Fibroblast of upper back skin (primary cell): ENCODE measurements around the gene SORCS1.
A peak's percentile ranks its signal among the peaks of the same experiment; 100 is the strongest.

Experiments
- DNase-seq: peaks from one replicate; pipeline ENCODE4 v3.0.0-alpha.2; 2013

Gene SORCS1

DNA sequence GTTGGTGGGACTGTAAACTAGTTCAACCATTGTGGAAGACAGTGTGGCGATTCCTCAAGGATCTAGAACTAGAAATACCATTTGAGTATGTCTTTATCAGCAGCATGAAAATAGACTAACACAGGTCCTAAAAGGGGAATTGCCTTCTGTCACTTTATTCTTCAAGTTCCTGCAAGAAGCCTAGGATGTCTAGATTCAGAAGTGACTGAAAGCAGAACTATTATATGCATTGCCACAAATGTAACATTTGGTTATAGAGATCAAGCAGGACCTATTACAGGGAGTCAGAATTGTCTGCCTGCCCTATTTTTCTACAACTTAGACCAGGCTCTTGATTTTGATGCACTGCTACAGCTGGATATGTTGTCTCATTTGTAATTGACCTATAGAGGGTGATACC, 364.7 kb downstream of the SORCS1 start:
- DNase-seq: no peak

DNA sequence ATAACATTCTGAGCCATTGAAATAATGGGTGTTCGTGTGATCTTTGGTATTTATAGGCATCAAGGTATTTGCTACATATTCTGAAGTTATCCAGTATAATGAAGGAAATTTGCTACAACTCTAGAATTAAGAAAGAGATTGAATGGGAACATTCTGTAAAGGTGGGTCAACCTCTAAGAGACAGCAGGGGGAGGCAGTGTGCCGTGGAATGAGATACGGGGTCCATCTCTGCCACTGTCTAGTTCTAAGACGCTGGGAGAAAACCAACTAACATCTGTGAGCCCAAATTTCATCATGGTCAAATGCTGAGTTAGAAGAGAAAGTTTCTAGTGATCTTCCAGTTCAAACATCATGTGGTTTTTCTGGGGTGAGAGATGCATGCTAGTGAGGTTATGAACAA, 368.9 kb downstream of the SORCS1 start:
- peak; percentile 32 for DNase-seq

DNA sequence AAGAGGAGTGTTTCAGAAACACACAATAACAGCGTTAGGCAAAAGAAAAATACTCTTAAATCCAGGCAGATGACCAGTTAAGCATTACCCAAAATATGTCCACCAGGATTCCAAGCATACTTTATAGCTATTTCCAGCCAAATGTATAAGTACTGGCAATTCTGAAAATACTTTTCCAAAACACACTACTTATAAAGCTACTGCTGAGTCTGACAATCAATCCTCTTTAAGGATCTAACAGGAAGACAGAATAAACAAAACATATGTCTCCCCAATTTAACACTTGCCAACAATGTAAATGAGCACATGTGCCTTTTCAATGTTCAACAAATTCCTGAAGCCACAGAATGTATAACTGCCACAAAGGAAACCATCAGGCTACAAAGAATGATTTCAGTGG, 370.9 kb downstream of the SORCS1 start:
- DNase-seq: peak; percentile 50

DNA sequence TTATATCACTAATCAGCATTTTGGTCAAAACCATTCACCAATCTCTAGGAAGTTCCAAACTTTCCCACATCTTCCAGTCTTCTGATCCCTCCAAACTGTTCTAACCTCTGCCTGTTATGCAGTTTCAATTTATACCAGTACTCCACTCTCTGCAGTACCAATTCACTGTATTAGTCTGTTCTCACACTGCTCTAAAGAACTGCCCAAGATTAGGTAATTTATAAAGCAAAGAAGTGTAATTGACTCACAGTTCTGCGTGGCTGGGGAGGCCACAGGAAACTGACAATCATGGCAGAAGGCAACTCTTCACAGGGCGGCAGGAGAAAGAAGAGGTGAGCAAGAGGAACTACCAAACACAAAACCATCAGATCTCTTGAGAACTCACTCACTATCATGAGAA, 374.9 kb downstream of the SORCS1 start:
- DNase-seq: no peak

DNA sequence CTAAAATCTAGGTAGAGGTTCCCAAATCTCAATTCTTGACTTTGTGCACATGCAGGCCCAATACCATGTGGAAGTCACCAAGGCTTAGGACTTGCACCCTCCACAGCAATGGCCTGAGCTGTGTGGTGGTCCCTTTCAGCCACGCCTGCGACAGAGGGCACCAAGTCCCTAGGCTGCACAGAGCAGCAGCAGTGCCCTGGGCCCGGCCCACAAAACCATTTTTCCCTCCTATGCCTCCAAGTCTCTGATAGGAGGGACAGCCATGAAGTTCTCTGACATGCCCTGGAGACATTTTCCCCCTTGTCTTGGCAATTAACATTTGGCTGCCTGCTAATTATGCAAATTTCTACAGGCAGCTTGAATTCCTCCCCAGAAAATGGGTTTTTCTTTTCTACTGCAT, 375.5 kb downstream of the SORCS1 start:
- DNase-seq: no peak

DNA sequence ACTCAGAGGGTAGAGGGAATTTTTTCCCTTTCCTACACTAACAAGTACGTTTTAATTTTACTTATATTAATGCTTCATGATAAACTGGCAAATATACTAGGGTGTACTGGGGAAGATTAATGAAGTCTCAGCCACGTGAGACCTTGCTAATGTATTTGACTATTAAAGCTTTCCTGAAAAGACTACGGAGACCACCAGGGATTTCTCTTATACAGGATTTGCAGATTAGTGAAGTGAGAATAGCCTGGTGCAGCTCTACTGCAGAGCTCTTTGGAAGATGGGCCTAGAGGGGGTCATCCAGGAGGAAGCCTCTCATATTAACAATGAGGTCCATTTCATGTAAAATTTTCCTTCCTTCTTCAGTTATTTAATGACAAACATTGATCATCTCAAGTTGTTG, 379.0 kb downstream of the SORCS1 start:
- no peak for DNase-seq

DNA sequence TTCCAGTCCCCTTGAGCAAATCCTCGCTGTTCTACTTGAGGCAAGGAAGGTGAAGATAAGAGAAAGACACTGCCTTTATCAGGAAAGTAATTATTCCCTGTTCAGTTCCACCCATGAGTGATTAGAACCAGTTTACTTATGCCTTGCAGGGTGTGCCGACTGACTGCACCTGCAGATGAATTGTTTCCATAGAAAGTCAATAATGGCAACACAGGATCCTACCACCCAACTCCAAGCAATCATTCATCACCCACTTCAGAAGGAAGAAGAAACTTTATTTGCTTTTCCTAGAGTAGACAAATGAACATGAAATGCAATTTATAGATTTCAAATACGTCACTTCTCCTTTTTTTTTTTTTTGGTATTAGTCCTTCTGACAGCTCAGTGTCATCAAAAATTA, 383.9 kb downstream of the SORCS1 start:
- DNase-seq: no peak

DNA sequence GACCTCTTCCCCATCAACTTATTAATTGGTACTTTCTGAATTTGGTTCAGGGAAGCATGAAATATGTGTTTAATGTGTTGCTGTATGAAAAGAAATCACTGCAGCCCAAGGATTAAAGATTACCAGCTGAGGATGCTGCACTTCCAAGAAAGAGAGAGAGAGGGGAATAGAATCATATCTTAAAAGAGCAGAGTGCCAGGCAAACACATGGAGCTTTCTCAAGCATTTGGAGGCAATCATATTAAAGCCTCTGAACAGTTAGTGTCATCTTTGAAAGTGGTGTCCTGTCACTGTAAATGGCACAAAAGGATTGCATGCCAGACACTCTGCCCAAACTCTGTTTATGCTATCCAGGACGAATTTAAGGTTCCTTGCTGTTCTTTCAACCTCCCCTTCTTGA, 386.7 kb downstream of the SORCS1 start:
- DNase-seq: no peak

DNA sequence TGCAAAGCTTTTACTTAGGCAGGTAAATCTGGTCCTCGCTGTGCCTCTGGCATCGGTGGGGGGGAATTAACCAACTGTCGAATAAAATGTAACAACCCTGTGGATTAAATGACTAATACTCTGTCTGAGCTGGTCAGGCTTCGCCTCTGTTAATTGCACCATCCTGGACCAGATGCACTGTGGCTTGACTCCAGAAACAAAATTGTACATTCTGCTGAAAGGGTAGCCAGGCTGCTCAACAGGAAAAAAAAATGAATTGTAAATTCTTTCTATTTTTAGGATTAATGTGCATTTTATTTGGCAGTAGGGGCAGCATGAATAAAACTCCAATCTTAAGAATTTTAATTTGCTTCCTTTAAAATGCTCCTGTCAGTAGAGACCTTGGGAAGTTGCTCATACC, 389.4 kb downstream of the SORCS1 start:
- no peak for DNase-seq

DNA sequence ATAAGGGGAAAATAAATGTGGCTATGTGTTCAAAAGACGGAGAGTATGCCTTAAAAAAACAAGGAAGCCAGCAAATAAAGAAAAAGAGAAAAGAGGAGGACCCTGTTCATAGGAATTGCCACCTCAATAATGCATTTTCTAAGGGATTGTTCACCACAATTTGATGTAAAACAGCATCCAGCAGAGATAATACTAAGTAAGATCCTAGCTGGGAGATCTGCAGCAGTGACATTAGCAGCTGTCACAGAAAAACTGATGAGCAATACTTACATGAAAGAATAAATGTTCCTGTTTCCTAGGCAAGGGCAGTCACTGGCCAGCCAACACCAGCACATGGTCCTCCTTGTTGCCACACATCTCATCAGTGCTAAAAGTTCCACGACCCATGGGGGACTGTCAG, 391.5 kb downstream of the SORCS1 start:
- no peak for DNase-seq

DNA sequence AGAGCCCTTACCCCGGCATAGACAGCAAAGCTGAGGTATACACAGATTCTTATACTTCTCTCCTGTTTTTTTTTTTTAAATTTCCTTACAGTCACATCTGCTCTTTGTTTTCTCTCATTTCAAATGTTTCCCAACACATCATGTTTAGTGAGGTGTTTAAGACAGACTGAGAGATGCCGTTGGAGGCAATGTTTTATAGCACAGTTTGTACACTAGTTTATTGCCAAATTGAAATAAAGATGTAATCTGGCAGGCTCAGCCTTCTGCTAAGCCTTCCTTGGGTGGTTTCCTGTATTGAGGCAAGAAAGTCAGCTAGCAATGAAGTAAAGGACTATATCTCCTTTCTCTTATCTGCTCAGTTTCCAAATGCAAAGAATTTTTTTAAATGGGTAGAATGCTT, 393.4 kb downstream of the SORCS1 start:
- no peak for DNase-seq

DNA sequence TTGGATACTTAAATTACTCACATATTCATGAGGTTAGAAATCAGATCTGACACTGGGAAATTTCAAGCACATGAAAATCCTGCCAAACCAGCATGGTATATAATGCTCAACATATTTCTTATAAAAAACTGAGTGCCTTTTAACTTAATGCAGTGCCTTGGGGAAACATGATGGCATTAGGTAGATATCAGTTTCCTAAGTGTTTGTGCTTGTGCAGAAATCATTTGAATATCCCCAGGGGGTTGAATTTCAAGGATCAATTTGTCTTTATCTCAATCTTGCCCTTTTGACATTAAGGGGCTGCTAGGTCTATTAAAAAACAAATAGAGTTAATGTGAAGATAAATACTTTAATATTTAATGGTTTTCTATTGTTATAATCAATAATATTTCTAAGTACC, 396.3 kb downstream of the SORCS1 start:
- DNase-seq: no peak

DNA sequence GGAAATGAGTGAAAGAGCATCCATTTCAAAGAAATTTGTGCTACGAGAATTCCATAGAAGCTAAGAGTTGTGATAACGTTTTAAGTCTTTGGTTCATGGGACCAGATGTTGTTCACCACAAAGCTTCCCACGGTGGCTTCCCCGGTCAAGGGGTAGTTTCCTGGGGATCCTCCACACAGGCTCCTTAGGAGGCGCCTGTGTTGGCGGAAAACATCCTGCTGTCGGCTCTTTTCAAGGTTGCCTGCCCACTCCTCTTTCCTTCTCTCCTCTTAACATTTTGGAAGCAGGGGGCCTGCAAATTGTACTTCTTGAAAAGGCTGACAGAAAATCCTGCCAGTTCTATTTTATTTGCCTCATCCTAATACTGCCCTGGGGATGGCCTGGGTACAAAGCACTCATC, 398.6 kb downstream of the SORCS1 start:
- DNase-seq: no peak

DNA sequence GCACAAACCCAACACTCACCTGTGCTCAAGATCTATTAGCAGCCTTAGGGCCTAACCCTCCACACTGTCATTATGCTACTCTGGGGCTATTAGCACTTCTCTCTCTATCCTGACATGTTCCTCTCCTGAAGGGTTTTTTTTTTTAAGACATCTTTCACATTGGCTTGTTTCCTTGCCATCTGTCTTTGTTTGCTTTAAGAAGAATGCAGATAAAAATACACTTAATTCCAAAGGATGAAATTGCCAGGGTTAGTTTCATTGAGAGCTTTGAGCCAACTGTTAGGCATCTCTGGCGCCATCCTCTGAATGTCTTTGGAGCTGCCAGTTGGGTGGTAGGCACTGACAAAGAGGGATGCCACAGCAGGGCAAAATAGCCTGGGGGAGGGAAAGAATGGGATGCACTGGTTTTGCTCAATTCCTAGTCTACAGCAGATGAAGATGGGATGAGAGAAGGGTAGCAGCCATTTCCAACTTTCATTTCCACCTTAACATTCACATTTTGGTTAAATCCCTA, 399.2 kb downstream of the SORCS1 start:
- DNase-seq: no peak

DNA sequence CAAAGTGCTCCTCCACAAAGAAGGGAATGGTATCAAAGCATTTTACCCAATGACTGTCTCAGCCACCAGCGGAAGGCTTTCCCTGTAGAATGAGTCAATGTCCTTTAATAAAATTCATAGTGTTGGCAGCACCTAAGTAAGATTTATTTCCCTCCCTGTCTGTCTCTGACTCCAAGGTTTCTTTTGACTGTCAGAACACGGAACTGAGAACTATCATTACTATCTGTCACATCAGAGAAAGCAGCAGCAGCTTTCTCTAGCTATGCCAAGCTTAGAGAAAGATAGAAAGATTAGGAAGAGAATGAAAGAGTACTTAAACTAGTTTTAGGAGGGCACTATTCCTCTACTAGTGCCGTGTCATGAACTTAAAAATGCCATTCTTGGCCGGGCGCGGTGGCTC, 400.1 kb downstream of the SORCS1 start:
- no peak for DNase-seq

DNA sequence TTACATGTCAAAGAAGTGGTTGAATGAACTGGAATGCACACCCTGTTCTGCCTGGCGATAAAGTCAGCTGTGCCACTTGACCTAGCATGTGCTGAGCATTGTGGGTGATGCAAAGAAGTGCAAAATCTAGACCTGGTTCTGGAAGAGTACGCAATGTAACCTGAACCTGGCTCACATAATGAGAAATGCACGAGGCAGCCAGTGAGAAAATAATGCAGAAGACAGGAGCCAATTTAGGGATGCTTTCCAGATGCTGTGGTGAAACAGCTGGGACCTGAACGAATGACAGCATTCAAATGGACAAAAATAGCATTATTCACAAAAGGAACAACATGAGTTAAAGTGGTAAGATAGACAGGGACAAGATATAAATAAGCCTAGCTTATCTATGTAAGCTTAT, 402.6 kb downstream of the SORCS1 start:
- no peak for DNase-seq

DNA sequence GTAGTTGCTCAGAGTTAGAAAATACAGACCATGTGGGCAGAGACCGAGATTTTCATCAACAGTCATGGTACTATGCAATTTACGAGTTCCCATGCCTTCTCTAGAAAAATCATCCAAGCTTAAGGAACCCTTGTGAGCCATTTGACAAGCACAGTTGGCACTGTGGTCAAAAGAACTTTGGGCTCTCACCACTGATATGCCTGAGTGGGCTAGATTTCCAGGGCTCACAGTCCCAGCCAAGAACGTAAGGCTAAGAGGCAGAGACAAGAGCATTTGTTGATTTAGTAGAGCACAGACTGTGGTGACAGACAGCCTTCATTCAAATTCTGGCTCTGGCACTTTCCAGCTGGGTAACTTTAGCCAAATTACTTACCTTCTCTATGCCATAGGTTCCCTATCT, 407.0 kb downstream of the SORCS1 start:
- DNase-seq: no peak

DNA sequence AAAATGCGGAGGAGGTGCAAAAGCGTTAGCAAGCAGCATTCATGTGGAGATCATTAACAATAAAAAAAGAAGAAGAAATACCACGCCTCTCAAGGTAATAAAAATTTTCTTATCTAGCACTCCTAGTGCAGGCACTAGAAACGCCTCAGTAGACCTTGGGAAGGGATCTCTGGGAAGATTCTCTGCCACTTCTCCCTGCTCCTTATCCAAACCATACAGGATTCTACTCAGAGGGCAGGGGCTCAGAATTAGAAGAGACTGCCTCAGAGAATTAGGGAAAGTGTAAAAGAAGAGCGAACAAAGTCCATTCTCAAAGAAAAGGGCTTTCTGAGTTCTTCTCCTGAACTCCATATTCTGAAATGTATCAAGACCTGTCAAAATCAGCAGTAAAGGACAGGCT, 413.4 kb downstream of the SORCS1 start:
- no peak for DNase-seq

DNA sequence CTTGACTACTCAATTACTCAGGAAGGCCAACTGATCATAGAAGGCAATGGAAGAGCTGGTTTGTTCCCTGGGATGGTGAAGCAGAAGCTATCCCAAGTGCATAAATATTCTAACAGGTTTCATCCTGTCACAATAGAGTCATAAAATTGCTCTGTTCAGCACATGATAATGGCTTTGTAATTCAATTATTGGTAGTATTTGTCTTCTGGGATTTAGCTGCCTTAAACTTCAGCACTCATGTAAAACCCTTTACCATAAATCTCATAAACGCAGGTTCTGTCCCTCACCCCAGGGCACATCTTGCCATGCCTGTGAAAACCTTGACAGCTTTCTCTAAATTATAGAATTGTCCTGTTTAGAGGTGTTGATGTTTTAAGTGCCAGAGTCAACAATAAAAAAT, 417.6 kb downstream of the SORCS1 start:
- no peak for DNase-seq

DNA sequence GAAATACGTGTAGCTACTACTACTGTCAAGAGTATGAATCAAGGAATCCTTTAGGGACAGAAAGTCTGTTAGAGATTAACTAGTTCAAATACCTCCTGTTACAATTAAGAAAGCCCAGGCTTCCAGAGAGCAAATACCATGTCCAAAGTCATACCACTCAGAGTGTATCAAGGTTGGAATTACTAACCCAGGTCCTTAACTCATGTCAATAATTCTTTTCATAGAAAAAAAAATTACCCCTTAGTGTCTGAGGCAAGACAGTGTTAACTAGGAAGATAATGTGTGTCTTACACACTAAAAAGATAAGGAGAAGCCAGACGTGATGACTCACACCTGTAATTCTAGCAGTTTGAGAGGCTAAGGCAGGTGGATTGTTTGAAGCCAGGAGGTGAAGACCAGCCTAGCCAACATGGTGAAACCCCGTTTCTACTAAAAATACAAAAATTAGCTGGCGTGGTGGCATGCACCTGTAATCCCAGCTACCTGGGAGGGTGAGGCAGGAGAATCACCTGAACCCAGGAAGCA, 423.4 kb downstream of the SORCS1 start:
- DNase-seq: no peak

DNA sequence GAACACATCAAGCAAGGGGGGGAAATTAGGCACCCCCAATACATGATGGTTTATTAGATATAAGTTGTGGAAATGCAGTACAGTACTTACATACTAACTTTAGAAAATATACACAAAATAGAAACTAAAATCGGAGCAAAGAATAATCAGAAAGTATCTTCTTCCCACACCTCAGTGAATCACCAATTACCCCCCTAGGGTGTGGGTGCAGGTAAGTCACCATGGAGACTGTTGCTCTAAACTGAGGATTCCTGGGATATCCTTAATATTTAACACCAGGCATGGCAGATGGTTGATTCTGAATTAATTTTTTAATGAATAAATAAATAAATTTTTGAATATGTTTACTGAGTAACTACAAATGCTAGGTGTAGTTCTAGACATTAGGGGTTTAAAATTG, 424.4 kb downstream of the SORCS1 start:
- DNase-seq: no peak

DNA sequence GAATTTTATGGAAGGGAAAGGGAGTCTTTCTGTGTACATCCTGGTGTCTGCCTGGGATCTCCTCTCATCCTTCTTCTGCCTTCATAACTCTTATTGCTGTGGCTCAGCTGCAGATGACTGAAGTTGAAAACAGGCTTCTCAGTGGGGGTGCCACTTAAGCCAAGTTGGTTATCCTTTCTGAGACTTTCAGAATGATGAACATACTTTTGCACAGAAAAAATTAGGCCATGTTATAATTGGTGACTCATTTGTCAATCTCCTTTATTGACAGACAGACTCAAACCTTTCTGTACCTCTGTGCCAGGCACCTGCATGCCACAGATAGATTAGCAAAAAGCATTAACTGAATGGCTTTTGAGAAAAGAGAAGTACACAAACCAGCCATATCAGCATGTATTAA, 430.3 kb downstream of the SORCS1 start:
- no peak for DNase-seq

DNA sequence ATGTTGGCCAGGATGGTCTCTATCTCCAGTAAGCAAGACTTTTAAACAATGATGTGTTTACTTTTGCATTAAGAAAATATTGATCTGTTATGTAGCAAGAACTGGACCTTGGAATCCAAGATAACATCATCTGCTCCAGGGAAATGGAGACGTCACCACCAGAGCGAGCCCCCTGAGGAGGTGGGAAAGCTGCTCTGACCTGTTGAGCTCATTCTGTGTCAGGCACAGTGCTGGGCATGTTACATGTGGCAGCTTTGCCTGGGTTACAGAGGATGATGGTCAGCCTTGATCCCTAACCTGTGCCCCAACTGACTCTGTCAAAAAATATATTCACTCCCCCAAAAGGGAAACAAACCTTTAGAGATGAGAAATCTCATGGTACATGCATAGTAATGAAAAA, 436.3 kb downstream of the SORCS1 start:
- no peak for DNase-seq

DNA sequence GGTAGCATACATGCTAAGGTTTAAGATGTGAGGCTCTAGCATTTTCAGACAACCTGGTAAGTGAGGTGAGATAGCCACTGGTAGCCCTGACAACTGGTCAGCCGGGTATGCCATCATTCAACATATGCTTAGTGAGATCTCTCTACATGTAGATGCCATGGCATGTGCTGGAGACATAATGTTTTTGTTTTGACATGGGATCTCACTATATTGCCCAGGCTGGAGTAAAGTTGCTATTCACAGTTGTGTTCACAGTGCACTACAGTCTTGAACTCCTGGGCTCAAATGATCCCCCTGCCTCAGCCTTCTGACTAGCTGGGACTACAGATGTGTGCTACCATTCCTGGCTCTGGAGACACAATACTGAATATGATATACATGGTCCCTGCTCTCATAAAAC, 437.3 kb downstream of the SORCS1 start:
- DNase-seq: no peak

DNA sequence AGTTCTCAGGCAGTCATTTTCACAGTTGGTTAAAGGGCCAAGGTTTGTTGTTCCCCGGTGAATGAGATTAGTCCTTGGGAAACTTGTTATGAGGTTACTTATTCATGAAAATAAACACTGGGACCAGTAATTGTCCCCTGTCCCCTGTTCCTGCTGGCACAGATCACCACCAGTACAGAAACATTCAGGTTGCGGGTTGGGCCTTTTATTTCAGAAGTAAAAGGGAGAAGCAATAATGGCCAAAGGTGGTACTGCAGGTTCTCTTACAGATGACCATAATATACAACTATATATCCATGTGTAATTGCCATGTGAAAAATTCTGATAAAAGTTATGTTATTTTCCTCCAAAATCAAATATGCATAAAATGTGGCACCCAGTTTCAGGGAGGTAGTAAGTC, 442.0 kb downstream of the SORCS1 start:
- DNase-seq: no peak

DNA sequence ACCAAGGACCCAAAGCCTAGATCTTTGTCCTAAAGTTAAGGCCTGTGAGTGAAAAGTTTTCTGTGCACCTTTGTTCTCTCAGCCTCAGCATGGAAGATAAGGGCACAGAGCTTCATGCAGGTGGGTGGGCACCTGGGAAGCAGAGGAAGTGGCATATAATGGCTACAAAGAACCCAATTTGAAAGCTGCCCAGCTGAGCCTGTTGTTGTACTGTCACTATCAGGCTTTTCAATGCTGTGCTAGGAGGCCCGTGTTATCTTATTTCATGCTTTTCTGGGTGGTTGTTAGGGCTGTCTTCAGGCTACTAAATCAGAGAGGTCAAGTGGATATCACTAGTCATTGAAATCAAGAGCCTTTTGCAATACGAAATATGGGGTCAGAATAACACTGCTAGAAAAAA, 443.8 kb downstream of the SORCS1 start:
- DNase-seq: no peak
